HG03097 (cell line): ENCODE data around the gene VEGFB.
A peak's percentile ranks its signal among the peaks of the same experiment; 100 is the strongest.

Source experiments
- ATAC-seq: cut with Tn5 transposase; IDR thresholded peaks from one replicate; pipeline ENCODE4 v1.9.1; 2021; ENCODE audit not compliant: unreplicated experiment, low FRiP score

The VEGFB gene

GRCh38 chr11:64210301-64211020, 23.9 kb upstream of the VEGFB start:
- ATAC-seq = no peak

- ATAC-seq = no peak
These were observed 23.1 kb upstream of the VEGFB start for GRCh38 chr11:64211181-64211872.

GRCh38 chr11:64216879-64217278, 17.5 kb upstream of the VEGFB start:
- ATAC-seq = no peak

- no peak for ATAC-seq
These were observed 15.6 kb upstream of the VEGFB start for GRCh38 chr11:64218628-64219353.

- ATAC-seq = no peak
These were observed 15.1 kb upstream of the VEGFB start for GRCh38 chr11:64219354-64219684.

- ATAC-seq = no peak
These were observed 14.6 kb upstream of the VEGFB start for GRCh38 chr11:64219755-64220154.

- ATAC-seq = no peak
These were observed 14.1 kb upstream of the VEGFB start for GRCh38 chr11:64220271-64220670.

- ATAC-seq = no peak
These were observed 13.6 kb upstream of the VEGFB start for GRCh38 chr11:64220798-64221197.

GRCh38 chr11:64222651-64223000, 11.8 kb upstream of the VEGFB start:
- no peak for ATAC-seq

GRCh38 chr11:64223001-64223651, 11.3 kb upstream of the VEGFB start:
- ATAC-seq = no peak

- no peak for ATAC-seq
These were observed 10.1 kb upstream of the VEGFB start for GRCh38 chr11:64224151-64224890.

GRCh38 chr11:64224891-64225607, 9.3 kb upstream of the VEGFB start:
- ATAC-seq = no peak

GRCh38 chr11:64225608-64226506, 8.5 kb upstream of the VEGFB start, which contains the start of the genes NUDT22 and TRPT1:
TSS of gene NUDT22 (plus strand) at chr11:64226274. CDS start at chr11:64226653, 379 bp downstream.
TSS of gene TRPT1 (minus strand) at chr11:64226186. CDS start at chr11:64225860, 326 bp downstream.
- peak; percentile 44 for ATAC-seq

GRCh38 chr11:64226507-64227051, 7.8 kb upstream of the VEGFB start:
- ATAC-seq = no peak

- ATAC-seq = no peak
These were observed 6.9 kb upstream of the VEGFB start for GRCh38 chr11:64227405-64227956.

- no peak for ATAC-seq
These were observed 5.2 kb upstream of the VEGFB start for GRCh38 chr11:64229090-64229743.

GRCh38 chr11:64229744-64230170, 4.6 kb upstream of the VEGFB start:
- ATAC-seq = no peak
